Measurements from ENCODE around the gene INHBE. TPM values are rescaled to one million over a fixed set of nuclear protein-coding genes. Genes with fewer than 3 reads are reported as not detected.

INHBE gene
- total and polyA plus RNA-seq, 2 of the 8 experiments (the other 6 are each of a cell fraction or from before 2014, with no cell fraction given): 10.2 to 18.8 TPM

- ChIA-PET POLR2A (ENCODE audit: partially characterized antibody) (interaction anchor here (0.7 to 0.9 kb wide), 2 partner anchors 24 to 1296 kb away, joined by 3 read pairs; no protein-coding TSS in a partner anchor), CTCF (ENCODE audit: partially characterized antibody) (interaction anchor here (1.0 to 1.5 kb wide), 2 partner anchors 19 to 26 kb away, joined by 3 read pairs; no protein-coding TSS in a partner anchor)
- no peak overlapping the region for H2BK15ac ChIP-seq (ENCODE audit: low read length)
- H3K79me2 ChIP-seq (ENCODE audit: control insufficient read depth in 1 of 2, insufficient read depth in 2 of 2, low read length in 2 of 2): peaks cover 0 to 3% of the 10 kb centered on the region in 2 experiments; a peak in 1 of 4 replicates
- FAIRE-seq (no peak), DNase-seq (ENCODE audit: low read depth in 1 of 2, low spot score in 2 of 2) (no peak)
- H3K79me1 ChIP-seq (ENCODE audit: low read depth, low read length): peaks cover 5% of the 10 kb centered on the region; the same call in 1 of the 2 replicates
- no peak overlapping the region for H4K5ac ChIP-seq (ENCODE audit: insufficient read length, low read depth, low read length)
- peaks cover 0 to 2% of the 10 kb centered on the region in 2 experiments for H4K20me1 ChIP-seq (replicated peaks in 1 of 2; ENCODE audit: control insufficient read depth in 1 of 2, insufficient read depth in 2 of 2, low read length in 2 of 2)
- no peaks in the 10 kb centered on the region for H3K9me3 ChIP-seq (ENCODE audit: insufficient read depth in 2 of 2, low read depth in 1 of 2, low read length in 1 of 2)
- no peaks in the 10 kb centered on the region for H3K23me2 ChIP-seq (ENCODE audit: low read depth, low read length)
- H3K4me1 ChIP-seq (replicated peaks in 1 of 4; ENCODE audit: control insufficient read depth in 3 of 4, insufficient read depth in 4 of 4, low read length in 3 of 4): no peaks in the 10 kb centered on the region
- no peak overlapping the region for H2AK5ac ChIP-seq (ENCODE audit: low read depth, low read length)
- H3K36me3 ChIP-seq (ENCODE audit: control insufficient read depth in 2 of 4, insufficient read depth in 4 of 4, low read length in 3 of 4): peaks cover 38 to 94% (median 72%) of the 10 kb centered on the region in 4 experiments
- no peak overlapping the region for H3K23ac ChIP-seq (ENCODE audit: insufficient read length)
- no peak overlapping the region for H3K56ac ChIP-seq (replicated peaks; ENCODE audit: insufficient read length, low read depth, low read length)
- no peak overlapping the region for H4K8ac ChIP-seq (ENCODE audit: extremely low read depth, insufficient read depth, low read length)
- no peak overlapping the region for H2BK5ac ChIP-seq (ENCODE audit: low read depth, low read length)
- H3K9ac ChIP-seq (replicated peaks in 1 of 4; ENCODE audit: extremely low read depth in 1 of 4, low read depth in 3 of 4, low read length in 3 of 4): no peak overlapping the region
- no peak overlapping the region for H2BK20ac ChIP-seq (ENCODE audit: low read length)
- no peak overlapping the region for H3K14ac ChIP-seq (ENCODE audit: insufficient read length)
- H2AFZ ChIP-seq (ENCODE audit: low read length): no peak overlapping the region
- H2BK12ac ChIP-seq (ENCODE audit: low read depth, low read length): no peak overlapping the region
- TF ChIP-seq POLR2AphosphoS5 (IDR thresholded peaks at IDR 0.05; ENCODE audit: low read depth, low read length) (0 out of 2 replicates have a peak, but pooled peaks have one; percentile 31), TAF1 (IDR thresholded peaks at IDR 0.05; ENCODE audit: low read depth, low read length) (no peak)
- no peak overlapping the region for H4K91ac ChIP-seq (replicated peaks; ENCODE audit: insufficient read length, low read length)
- H2BK120ac ChIP-seq (replicated peaks; ENCODE audit: low read depth, low read length): no peak overlapping the region
- no peak overlapping the region for H3K4me3 ChIP-seq (ENCODE audit: extremely low read depth in 1 of 4, insufficient read depth in 2 of 4, low read depth in 3 of 4, low read length in 4 of 4)
- WGBS, 2 experiments (ENCODE audit: extremely low coverage in 1 of 2, insufficient coverage in 1 of 2, insufficient read length in 1 of 2, insufficient replicate concordance in 2 of 2, low coverage in 1 of 2, low lambda C conversion rate in 2 of 2, missing lambda C conversion rate in 1 of 2): 91% methylated on average over 7 of the region's 11 CpGs; no CpG with 5 or more reads in 1 of the 2 experiments
- H3K4ac ChIP-seq (replicated peaks; ENCODE audit: insufficient read length, low read depth, low read length): no peak overlapping the region
- no peak overlapping the region for H3K18ac ChIP-seq (ENCODE audit: extremely low read depth, low read length)
- H3K27me3 ChIP-seq (replicated peaks in 1 of 4; ENCODE audit: control insufficient read depth in 3 of 4, extremely low read depth in 1 of 4, insufficient read depth in 3 of 4, low read length in 3 of 4): no peaks in the 10 kb centered on the region
- no peak overlapping the region for H3K27ac ChIP-seq (ENCODE audit: low read depth, low read length)
- no peak overlapping the region for H3K4me2 ChIP-seq (ENCODE audit: insufficient read depth in 1 of 2, low read depth in 2 of 2, low read length in 2 of 2)
These were observed 45.1 kb downstream of the INHBE start for GRCh38 chr12:57500213-57500612.
